SK-N-SH treated with all-trans-retinoic acid at 6 μM for 48 hours (cell line): ENCODE measurements around the gene AMPH.
"Not testable (repeated sequence)": the region's sequence is repeated elsewhere in the genome, so short reads cannot be mapped to it uniquely, and the experiment has no call there.

ENCODE experiments used
- ATAC-seq: fragments of 200-7000 bp; cut with Tn5 transposase; 3 replicates; pipeline ENCODE4 v1.9.1; 2020; ENCODE audit warnings: mild to moderate bottlenecking, moderate library complexity
- ARNTL ChIP-seq: fragments of 450-650 bp; formaldehyde crosslinking; IDR thresholded peaks from 2 replicates; pipeline ENCODE4 v1.5.0; 2020; ENCODE audit warnings: low read depth, mild to moderate bottlenecking, moderate library complexity, borderline replicate concordance
- BACH2 ChIP-seq: fragments of 250-450 bp; sonication (Bioruptor Pico); IDR thresholded peaks from 2 replicates; pipeline ENCODE4 v1.9.0; 2021; ENCODE audit warnings: mild to moderate bottlenecking, borderline replicate concordance
- CSDC2 ChIP-seq: fragments of 250-450 bp; sonication (Bioruptor Pico); IDR thresholded peaks from 2 replicates; pipeline ENCODE4 v1.5.0; 2020; ENCODE audit warnings: mild to moderate bottlenecking, moderate library complexity
- CSRNP3 ChIP-seq: fragments of 250-450 bp; sonication (Bioruptor Pico); IDR thresholded peaks from 2 replicates; pipeline ENCODE4 v1.5.1; 2021; ENCODE audit warnings: mild to moderate bottlenecking, moderate library complexity
- ESRRG ChIP-seq: fragments of 250-450 bp; sonication (Bioruptor Pico); IDR thresholded peaks from 2 replicates; pipeline ENCODE4 v1.6.1; 2021; ENCODE audit warnings: mild to moderate bottlenecking
- GLIS3 ChIP-seq: fragments of 250-450 bp; sonication (Bioruptor Pico); IDR thresholded peaks from 2 replicates; pipeline ENCODE4 v1.5.0; 2020; ENCODE audit warnings: mild to moderate bottlenecking, moderate library complexity
- OSR1 ChIP-seq: fragments of 250-450 bp; sonication (Bioruptor Pico); IDR thresholded peaks from 2 replicates; pipeline ENCODE4 v1.8.0; 2022; ENCODE audit warnings: moderate library complexity, mild to moderate bottlenecking, inconsistent platforms
- PATZ1 ChIP-seq: fragments of 250-450 bp; sonication (Bioruptor Pico); IDR thresholded peaks from 2 replicates; pipeline ENCODE4 v1.8.0; 2020; ENCODE audit warnings: mild to moderate bottlenecking, moderate library complexity, borderline replicate concordance
- POU6F1 ChIP-seq: fragments of 250-450 bp; sonication (Bioruptor Pico); IDR thresholded peaks from 2 replicates; pipeline ENCODE4 v1.8.0; 2021; ENCODE audit warnings: low read depth, mild to moderate bottlenecking, moderate library complexity, borderline replicate concordance
- PPARA ChIP-seq: fragments of 250-450 bp; sonication (Bioruptor Pico); IDR thresholded peaks from 2 replicates; pipeline ENCODE4 v1.5.0; 2020; ENCODE audit warnings: mild to moderate bottlenecking, borderline replicate concordance
- RARB ChIP-seq: fragments of 250-450 bp; sonication (Bioruptor Pico); IDR thresholded peaks from 2 replicates; pipeline ENCODE4 v1.8.0; 2021; ENCODE audit warnings: mild to moderate bottlenecking, moderate library complexity
- SNAI2 ChIP-seq: fragments of 250-450 bp; sonication (Bioruptor Pico); IDR thresholded peaks from 2 replicates; pipeline ENCODE4 v1.5.0; 2020; ENCODE audit warnings: mild to moderate bottlenecking, moderate library complexity
- TCF4 ChIP-seq: fragments of 250-450 bp; sonication (Bioruptor Pico); IDR thresholded peaks from 2 replicates; pipeline ENCODE4 v1.8.0; 2021; ENCODE audit warnings: mild to moderate bottlenecking, moderate library complexity, borderline replicate concordance
- ZC3H10 ChIP-seq: fragments of 250-450 bp; sonication (Bioruptor Pico); IDR thresholded peaks from 2 replicates; pipeline ENCODE4 v1.5.1; 2021; ENCODE audit warnings: mild to moderate bottlenecking, moderate library complexity
- ZFP3 ChIP-seq: fragments of 250-450 bp; sonication (Bioruptor Pico); IDR thresholded peaks from 2 replicates; pipeline ENCODE4 v1.5.0; 2020; ENCODE audit warnings: mild to moderate bottlenecking, moderate library complexity
- ZFP30 ChIP-seq: fragments of 450-650 bp; formaldehyde crosslinking; IDR thresholded peaks from 2 replicates; pipeline ENCODE4 v1.5.0; 2022; ENCODE audit warnings: mild to moderate bottlenecking, moderate library complexity
- ZNF565 ChIP-seq: fragments of 450-650 bp; formaldehyde crosslinking; conservative IDR thresholded peaks from 2 replicates; pipeline ENCODE4 v1.5.0; 2020; ENCODE audit warnings: low read depth, mild to moderate bottlenecking, moderate library complexity
- ZNF70 ChIP-seq: fragments of 450-650 bp; formaldehyde crosslinking; IDR thresholded peaks from 2 replicates; pipeline ENCODE4 v1.5.0; 2020; ENCODE audit warnings: mild to moderate bottlenecking, moderate library complexity
- ZNF8 ChIP-seq: fragments of 450-650 bp; formaldehyde crosslinking; IDR thresholded peaks from 2 replicates; pipeline ENCODE4 v1.5.0; 2020; ENCODE audit warnings: mild to moderate bottlenecking, moderate library complexity

AMPH gene

GRCh38 chr7:38372290-38372689 is 258.9 kb downstream of the AMPH start (continued):
- TF ChIP-seq CSRNP3 (CRISPR knock-in tag) (no peak), RARB (no peak), ZNF8 (CRISPR knock-in tag) (no peak), BACH2 (no peak)

GRCh38 chr7:38369816-38370493 is 261.2 kb downstream of the AMPH start:
- peak; percentile 96 for TF ChIP-seq ZNF70 (CRISPR knock-in tag)
- TF ChIP-seq CSRNP3 (CRISPR knock-in tag), result 0 out of 2 replicates have a peak, but pooled peaks have one; percentile 14
- no peak for TF ChIP-seq POU6F1
- ATAC-seq, result peak; percentile 98

- no peak for TF ChIP-seq GLIS3 (CRISPR knock-in tag)
- 0 out of 2 replicates have a peak, but pooled peaks have one; percentile 26 for TF ChIP-seq ZFP3
- peak; percentile 89 for ATAC-seq
Observed at GRCh38 chr7:38368191-38368605, 263.0 kb downstream of the AMPH start.

GRCh38 chr7:38367301-38367890 is 263.8 kb downstream of the AMPH start:
- no peak for ATAC-seq
- no peak for TF ChIP-seq ZFP3
- TF ChIP-seq PATZ1 (CRISPR knock-in tag), result no peak
- TF ChIP-seq BACH2, result no peak
- TF ChIP-seq ZNF70 (CRISPR knock-in tag), result no peak
- no peak for TF ChIP-seq ZFP30 (CRISPR knock-in tag)
- no peak for TF ChIP-seq ARNTL
- no peak for TF ChIP-seq ZC3H10 (CRISPR knock-in tag)
- no peak for TF ChIP-seq ZNF565 (CRISPR knock-in tag)
- TF ChIP-seq CSDC2, result no peak
- TF ChIP-seq OSR1, result no peak

- peak; percentile 64 for ATAC-seq
Observed at GRCh38 chr7:38363379-38363778, 267.8 kb downstream of the AMPH start.

- ATAC-seq, result not testable (repeated sequence)
Observed at GRCh38 chr7:38362611-38363237, 268.4 kb downstream of the AMPH start.

- no peak for ATAC-seq
- TF ChIP-seq ZNF565 (CRISPR knock-in tag), result no peak
- TF ChIP-seq ARNTL, result no peak
- no peak for TF ChIP-seq POU6F1
- no peak for TF ChIP-seq ZFP3
- no peak for TF ChIP-seq ZC3H10 (CRISPR knock-in tag)
- TF ChIP-seq SNAI2 (CRISPR knock-in tag), result no peak
- TF ChIP-seq ESRRG (CRISPR knock-in tag), result no peak
- TF ChIP-seq ZNF70 (CRISPR knock-in tag), result no peak
- no peak for TF ChIP-seq PPARA (CRISPR knock-in tag)
- no peak for TF ChIP-seq ZNF8 (CRISPR knock-in tag)
- no peak for TF ChIP-seq TCF4
Observed at GRCh38 chr7:38360776-38361175, 270.4 kb downstream of the AMPH start.

GRCh38 chr7:38359071-38359601 is 272.0 kb downstream of the AMPH start:
- ATAC-seq, result peak; percentile 97

GRCh38 chr7:38358273-38358831 is 272.8 kb downstream of the AMPH start:
- ATAC-seq, result not testable (repeated sequence)
